Measurements from ENCODE around the gene PKNOX2.

- no peak for TF ChIP-seq POLR2AphosphoS5 (IDR thresholded peaks at IDR 0.05; ENCODE audit: low read depth, low read length)
- no peak for TF ChIP-seq POLR2A (IDR thresholded peaks at IDR 0.05; ENCODE audit: low read depth, low read length)
Measured at GRCh38 chr11:125286486-125286885, 121.9 kb downstream of the PKNOX2 start.

Measured in GM12892 (cell line).